Medulla oblongata (tissue), 1 donor: ENCODE data around the gene N4BP3.

Source experiments
- DNase-seq: peaks from one replicate; pipeline ENCODE4 v3.0.0-alpha.2; 2015; ENCODE audit errors: extremely low spot score

N4BP3 gene

GRCh38 chr5:178147406-178147805, 34.1 kb downstream of the N4BP3 start:
- no peak for DNase-seq

GRCh38 chr5:178149199-178149932, 36.0 kb downstream of the N4BP3 start:
- no peak for DNase-seq

- DNase-seq = no peak
These were observed 37.8 kb downstream of the N4BP3 start for GRCh38 chr5:178150977-178151734.

GRCh38 chr5:178152491-178153444, 39.4 kb downstream of the N4BP3 start:
- DNase-seq = no peak

- peak; percentile 100 for DNase-seq
These were observed 40.4 kb downstream of the N4BP3 start, which contains the start of gene NHP2 for GRCh38 chr5:178153530-178154340. Gene NHP2 (minus strand): TSS chr5:178153885. CDS start chr5:178153817, 68 bp downstream.

GRCh38 chr5:178155065-178155464, 41.7 kb downstream of the N4BP3 start:
- DNase-seq = no peak

GRCh38 chr5:178160176-178160575, 46.8 kb downstream of the N4BP3 start:
- DNase-seq = no peak

- DNase-seq = no peak
These were observed 49.1 kb downstream of the N4BP3 start for GRCh38 chr5:178162481-178162880.

GRCh38 chr5:178163772-178164735, 50.7 kb downstream of the N4BP3 start:
- peak; percentile 88 for DNase-seq

- DNase-seq = no peak
These were observed 52.2 kb downstream of the N4BP3 start for GRCh38 chr5:178165581-178165980.

- no peak for DNase-seq
These were observed 57.1 kb downstream of the N4BP3 start for GRCh38 chr5:178170455-178170854.

- DNase-seq = no peak
These were observed 61.1 kb downstream of the N4BP3 start for GRCh38 chr5:178174456-178174855.
